Activated CD4-positive, alpha-beta T cell treated with anti-CD3 and anti-CD28 coated beads for 1 hour (primary cell): ENCODE results near the gene KIAA1217.

Experiments
- DNase-seq: peaks from one replicate; pipeline ENCODE4 v3.0.0-alpha.2; 2020

KIAA1217 gene

DNA sequence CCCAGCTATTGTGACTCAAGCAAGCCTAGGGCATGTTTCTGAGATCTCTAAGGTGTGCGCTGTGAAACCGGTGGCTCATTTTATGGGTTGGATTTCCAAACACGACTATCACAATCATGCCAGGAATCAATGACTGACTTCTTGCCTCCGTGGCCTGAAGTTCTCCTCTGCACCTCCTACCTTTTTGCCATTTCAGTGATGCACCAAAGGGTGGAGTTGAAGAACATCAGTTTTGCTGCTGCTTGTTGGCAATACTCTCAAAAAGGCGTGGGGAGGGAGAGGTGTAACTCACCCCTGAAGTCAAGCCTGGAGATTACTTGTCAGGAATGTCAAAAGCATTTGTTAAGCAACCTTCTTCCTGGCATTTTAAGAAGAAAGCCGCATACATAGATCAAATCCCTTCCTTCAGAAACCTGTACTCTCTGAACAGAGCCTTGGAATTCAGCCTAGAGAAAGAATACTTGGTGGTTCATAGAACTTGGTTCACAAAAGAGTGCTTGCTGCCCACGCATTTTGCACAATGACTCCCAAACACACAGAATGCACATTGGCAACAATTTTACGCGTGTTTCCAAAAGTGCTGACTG is 41.0 kb downstream of the KIAA1217 start:
- no peak for DNase-seq

DNA sequence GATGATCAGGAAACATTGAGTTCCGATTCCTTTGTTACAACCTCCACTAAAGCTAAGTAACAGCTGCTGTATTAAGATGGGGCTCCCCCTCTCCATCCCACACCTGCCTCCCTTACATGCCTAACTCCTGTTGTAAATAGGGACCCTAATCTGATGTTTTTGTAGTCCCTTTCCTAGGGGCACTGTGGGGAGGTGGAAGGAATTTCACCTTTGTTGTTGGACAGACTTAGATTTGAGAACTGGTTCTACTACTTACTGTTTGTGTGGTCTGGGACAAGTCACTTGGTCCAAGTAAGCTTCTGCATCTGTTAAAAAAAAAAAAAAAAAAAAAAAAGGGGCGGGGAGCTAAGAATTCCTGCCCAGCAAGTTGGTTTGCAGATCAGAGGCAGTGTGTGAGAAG is 42.6 kb downstream of the KIAA1217 start:
- no peak for DNase-seq

DNA sequence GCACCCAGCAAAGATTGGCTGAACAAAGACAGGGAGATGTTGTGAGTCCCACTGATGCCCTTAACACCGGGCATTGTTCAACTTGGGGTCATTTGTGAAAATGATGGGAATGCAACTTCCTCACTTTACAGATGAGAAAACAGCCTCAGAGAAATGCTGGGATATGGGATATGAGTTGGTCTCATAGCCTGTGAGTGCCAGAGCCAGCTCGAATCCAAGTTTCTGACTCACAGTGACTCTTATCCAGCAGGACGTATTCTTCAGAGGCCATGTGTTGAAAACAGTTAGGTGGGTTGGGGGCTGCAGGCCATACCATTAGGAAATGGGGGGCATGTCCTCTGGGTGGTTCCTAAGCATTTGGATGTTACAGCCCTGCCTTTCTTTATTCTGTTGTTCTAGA is 45.2 kb downstream of the KIAA1217 start:
- no peak for DNase-seq

DNA sequence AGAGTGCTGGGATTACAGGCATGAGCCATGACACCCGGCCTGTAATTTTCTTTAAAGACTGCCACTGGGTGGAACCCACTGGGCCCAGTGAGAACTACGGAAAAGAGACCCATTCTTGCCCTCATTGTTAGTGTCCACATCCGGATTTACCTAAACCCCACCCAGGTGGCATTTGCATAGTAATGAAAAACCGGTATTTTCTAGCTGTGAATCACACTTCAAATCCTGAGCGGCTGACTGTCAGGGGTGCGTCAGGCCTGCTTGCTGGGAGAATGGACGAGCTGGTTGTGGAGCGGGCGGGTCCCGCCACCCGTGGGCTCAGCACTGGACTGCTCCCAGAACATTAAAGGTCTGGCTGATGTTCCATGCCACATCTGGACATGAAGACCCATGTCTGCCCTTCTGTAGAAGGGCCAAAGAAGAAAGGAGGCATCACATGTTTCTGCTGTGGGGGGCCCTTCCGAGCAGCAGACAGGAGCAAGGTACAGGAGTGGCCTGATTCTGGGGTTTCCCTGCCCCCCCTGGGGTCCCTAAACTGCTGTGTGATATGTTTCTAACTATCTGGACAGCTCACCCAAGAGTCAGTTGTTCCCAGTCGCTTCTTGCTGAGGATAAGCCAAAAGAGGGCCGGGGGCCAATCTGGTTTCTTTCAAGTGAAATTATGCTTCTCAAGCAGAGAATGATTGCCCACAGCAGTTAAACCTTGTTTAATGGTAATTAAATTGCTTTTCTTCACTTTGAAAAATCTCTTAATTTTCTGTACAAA is 46.4 kb downstream of the KIAA1217 start:
- DNase-seq: no peak

DNA sequence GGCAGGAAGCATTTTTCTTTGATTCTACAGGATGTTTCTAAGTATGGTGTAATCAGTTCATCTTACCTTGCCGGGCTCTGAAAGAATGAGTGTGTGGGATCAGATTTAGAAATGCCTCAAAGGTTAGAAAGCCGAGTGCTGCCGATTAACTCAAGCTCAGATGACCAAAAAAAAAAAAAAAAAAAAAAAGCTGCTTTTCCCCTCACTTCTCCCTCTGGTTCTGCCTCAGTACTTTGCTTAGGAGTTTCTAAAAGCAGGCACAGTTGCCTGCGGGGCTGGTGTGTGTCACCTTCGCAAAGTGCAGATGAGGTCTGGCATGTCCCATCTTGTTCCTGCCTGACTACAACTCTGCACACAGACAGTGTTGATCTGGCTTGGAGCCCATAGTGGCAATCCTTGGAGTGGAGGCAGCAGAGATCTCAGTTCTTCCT is 47.0 kb downstream of the KIAA1217 start:
- no peak for DNase-seq

DNA sequence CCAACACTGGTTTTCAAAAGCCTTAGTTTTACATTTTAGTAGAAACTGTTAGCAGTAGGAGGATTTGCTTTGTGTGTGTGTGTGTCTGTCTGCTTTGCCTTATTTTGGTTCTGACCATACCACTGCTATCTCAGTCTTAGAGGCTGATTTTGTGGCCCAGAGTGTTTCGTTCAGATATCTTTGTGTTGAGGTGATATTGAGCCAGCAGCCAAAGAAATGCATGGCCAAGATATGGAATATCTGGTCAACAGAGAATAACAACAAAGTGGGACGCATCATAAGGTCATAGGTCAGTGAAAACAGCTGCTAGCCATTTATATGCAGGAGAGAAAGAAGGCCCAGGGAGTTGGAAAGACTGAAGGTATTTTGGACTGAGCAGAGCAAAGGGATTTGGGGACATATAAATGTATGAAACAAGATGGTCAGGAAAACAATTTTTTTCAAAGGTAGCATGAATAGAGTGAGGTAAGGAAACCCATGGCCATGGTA is 47.7 kb downstream of the KIAA1217 start:
- DNase-seq: no peak

DNA sequence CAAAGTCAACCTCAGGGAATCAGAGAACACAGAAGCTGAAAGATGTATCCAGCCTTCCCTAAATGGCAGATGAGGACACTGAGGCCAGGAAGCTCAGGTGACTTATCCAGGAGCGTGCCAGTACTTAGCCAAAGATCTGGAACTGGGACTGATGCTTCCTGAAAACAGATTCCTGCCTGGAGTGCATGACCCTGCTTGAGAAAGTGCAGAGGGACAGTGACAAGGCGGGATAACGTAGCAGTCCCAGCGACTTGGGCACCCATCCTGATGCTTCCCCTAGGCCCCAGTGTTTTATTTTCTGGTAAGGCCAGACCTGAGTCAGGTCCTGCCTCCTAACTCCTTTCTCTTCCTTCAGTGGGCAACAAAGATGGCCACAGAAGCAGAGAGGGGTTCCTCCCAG is 48.6 kb downstream of the KIAA1217 start:
- DNase-seq: no peak

DNA sequence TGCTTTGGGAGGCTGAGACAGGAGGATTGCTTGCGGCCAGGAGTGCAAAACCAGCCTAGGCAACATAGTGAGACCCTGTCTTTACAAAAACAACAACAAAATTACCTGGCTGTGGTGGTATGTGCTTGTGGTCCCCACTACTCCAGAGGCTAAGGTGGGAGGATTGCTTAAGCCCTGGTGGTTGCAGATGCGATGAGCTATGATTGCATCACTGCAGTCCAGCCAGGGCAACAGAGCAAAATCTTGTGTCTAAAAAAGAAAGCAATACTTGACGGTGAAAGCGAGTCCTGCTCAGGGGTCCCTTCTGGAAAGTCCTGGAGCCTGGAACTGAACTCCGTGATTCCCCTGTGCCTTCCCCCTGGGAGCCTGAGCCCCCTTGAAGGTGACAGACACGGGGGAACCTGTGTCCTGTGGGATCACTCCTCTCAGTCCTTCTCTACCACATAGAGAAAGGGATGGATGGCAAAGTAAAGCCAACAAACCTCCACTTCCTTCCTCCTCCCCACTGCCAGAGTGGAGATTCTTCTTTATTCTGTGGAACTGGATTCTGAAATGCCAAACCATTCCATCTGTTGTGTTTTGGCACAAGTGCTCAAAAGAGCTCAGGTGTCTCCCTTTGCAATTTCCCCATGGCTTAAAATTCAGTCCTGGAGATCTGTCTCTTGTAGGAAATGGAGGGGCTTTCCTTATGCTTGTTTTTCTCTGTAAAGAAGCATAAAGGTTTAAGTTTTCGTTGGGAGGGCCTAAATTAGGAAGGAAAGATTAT is 50.6 kb downstream of the KIAA1217 start:
- no peak for DNase-seq

DNA sequence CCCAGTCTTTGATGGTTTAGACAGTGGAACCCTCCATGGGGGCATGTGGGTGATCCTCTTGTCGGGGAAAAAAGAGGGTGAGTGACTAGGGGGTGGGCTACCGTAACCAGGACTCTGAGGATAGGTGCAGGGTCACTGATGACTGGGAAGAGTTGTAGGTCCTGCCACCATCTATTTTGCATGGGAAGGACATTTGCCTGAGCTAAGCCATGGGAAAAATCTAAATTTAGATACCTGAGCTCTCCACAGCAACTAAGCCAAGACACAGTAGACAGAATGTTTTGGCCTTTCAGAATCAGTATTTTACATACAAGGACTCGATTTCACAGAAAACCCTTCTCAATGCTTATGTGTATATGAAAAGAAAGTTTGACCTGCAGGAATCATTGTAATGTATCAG is 52.7 kb downstream of the KIAA1217 start:
- DNase-seq: no peak

DNA sequence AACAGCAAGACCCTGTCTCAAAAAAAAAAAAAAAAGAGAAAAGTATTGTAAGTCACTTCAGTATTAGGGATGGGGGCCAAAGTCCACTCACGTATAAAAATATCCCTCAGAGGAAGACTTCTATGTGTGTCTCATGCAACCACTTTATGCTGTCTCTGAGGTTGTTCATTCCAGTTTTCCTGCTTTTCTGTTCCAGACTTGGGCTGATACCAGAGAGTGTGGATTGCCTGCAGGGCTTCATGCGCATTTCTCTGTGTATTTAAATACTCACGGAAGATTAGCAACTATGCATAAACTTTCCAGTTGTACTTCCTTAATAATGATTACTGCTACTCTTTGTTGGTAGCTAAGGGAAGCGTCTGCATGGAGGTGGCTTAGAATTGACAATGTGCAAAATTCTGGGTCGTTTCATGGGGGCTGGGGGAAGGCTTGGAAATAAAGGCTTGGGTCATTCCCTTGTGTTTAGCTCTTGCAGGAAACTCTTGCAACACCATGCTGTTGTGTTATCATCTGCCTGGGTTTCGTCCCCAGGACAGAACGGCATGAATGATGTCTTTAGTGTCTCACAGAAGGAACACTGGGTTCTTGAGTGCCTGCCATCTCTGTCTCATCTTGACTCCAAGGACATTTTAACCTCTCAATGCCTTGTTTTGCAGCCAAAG is 54.1 kb downstream of the KIAA1217 start:
- no peak for DNase-seq

DNA sequence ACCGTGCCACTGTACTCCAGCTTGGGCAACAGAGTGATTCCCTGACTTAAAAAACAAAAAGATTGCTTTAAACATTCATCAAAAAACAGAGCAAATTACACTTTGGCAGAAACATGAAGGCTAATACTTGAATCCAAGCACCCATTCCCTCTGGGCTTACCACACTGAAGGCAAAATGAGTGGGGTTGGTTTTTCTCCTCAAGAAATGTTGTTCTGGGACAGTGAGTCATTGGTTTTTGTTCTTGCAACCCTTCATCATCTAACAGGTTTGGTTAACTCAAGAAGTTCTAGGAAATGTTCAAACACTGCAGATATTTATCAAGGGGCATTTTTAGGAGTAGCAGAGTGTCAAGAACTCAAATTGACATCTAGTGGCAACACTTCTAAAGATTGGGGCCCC is 60.5 kb downstream of the KIAA1217 start:
- DNase-seq: no peak

DNA sequence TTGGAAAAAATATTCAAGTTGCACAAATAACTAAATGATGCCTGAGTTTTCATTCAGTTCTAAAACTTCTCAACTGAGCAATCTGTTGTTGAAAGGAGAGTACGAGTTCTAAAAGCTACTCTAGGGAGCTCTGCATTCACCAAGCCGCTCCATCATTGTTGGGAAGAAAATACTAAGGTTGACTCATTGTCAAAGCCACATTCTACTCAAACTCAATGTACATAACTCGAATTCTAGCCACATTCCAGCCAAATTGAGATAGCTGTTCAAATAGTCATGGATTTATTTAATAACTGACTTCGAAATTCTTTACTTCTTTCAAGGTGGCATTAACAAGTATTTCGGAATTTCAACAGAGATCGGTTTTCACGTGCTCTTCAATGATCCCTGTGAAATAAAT is 63.4 kb downstream of the KIAA1217 start:
- no peak for DNase-seq

DNA sequence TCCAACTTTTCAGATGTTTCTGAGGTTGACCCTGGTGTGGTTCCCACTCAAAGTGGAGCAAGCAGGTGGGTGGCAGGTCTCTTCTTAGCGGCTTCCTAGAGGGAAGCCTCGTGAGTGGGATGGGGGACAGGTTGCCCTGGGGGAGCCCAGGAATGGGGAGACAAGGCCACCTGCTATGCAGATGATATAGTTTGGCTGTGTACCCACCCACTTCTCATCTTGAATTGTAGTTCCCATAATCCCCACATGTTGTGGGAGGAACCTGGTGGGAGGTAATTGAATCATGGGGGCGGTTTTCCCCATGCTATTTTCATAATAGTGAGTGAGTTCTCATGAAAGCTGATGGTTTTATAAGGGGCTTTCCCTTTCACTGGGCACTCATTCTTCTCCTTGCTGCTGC is 68.3 kb downstream of the KIAA1217 start:
- DNase-seq: no peak

DNA sequence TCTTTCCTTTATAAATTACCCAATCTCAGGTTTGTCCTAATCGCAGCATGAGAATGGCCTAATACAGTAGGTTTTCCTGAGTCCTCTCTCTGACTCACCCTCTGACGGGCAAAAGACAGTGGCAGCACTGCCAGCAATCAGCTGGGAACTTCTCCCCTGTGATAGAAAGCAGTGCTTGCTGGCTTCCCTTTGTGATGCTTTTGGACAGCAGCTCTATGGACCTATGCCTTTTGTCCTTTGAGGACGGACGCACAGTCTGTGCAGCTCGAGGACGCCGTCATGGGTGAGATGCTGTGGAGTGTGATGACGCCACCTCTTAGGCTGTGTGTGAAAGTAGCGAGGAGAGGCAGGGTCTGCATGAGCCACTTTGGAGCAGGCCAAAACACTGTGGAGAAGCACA is 68.8 kb downstream of the KIAA1217 start:
- no peak for DNase-seq

DNA sequence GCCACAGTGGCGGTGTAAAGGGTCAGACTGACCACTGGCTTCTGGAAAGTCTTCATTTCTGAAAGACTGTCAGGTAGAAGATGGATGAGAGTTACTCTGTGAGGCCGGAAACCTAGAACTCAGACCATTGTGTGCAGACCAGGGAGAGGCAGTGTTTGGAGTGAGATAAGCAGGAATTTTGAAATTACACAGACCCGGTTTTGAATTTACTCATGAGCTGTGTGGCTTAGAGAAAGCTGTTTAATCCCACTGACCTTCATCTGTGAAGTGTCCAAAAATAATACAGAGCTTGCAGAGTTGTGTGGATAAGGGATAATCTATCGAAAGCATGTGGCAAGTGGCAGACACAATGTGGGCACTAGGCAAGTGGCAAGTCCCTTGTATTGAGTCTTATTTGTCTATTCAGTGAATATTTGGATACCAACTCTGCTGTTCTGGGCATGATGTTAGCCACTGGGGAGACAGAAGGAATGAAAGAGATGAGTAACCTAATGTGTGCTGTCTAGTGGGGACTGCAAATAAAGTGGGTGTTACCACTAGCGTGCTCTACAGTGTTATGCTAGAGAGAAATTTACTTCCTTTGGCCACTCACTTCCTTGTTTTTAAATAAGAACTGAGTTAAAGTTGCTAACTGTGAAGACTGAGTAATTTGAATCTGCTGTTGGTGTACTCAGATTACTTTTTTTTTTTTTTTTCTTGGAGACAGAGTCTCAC is 69.4 kb downstream of the KIAA1217 start:
- no peak for DNase-seq

DNA sequence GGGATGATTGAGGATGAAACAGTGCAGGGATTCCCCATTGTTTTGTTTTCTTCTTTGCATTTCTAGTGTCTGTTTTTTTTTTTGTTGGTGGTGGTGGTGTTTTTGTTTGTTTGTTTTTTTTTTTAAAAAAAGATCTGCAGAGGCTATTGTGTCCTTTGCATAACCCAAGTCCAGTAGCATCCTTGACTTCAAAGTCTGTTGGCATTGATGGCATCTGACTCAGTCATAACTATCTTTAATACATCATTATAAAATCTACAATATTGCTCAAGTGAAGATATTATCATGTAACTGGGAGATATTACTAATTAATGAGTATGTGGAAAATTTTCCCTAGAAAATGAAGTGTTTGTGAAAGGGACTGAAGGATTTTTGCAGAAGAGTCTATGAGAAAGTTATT is 70.2 kb downstream of the KIAA1217 start:
- no peak for DNase-seq

DNA sequence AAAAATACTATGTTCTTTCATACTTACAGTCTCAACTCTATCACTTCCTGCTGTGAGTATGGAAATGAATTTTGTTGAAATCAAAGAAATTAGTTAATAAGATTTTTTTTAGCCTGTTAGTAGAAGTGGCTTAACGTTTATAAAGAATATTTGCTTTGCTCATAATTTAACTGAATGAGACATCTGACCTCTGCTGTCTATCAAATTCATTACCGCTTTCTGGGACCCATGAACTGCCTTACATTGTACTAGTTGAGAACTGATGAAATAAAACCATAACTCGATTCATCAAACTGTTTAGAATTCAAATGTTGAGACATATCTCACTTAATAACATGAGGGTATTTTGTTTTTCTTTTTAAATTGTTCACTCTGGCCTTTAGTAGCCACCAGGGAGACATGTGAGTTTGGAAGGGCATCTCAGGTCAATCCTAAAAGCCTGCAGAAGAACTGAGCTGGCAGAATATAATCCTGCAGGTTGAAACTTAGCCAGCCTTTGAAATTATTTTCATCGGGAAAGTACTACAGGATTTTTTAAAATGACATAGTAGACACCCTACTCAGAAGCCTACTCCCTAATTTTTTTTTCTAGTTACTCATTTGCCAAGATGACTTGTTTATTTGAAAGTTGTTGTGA is 78.7 kb downstream of the KIAA1217 start:
- DNase-seq: no peak

DNA sequence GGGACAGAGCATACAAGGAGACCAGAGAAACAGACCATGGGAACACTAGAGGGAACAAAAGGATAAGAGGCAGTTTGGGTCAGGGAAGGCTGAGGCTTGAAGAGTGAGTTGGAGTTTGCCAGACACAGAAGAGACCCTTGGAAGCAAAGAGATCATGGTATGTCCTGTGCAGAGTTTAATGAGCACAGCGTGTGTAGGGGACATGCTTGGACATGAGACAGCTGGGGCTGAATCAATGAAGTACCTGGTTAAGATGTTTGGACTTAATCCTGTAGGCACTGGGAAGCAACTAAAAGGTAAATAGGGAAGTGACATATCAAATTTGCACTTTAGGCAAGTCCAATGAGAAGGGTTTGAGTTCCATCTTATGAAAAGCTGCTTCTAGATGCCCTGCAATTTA is 79.6 kb downstream of the KIAA1217 start:
- no peak for DNase-seq

DNA sequence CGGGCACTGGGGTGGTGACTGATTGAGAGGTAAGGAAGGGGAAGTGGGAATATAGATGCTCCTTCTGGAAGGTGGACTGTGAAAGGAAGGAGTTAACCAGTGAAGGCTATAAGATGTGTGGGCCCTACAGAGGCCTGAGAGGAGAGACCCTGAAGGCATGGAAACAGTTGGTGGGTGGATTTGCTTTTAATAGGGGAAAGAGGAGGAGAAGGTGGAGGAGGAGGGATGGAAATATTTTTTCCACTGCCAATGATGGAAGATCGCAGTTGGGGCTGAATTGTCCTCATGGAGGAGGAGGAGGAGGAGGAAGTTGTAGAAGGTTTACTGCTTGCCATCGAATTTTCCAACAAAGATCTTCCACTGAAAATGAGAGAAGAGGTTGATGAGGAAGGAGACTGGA is 80.3 kb downstream of the KIAA1217 start:
- no peak for DNase-seq

DNA sequence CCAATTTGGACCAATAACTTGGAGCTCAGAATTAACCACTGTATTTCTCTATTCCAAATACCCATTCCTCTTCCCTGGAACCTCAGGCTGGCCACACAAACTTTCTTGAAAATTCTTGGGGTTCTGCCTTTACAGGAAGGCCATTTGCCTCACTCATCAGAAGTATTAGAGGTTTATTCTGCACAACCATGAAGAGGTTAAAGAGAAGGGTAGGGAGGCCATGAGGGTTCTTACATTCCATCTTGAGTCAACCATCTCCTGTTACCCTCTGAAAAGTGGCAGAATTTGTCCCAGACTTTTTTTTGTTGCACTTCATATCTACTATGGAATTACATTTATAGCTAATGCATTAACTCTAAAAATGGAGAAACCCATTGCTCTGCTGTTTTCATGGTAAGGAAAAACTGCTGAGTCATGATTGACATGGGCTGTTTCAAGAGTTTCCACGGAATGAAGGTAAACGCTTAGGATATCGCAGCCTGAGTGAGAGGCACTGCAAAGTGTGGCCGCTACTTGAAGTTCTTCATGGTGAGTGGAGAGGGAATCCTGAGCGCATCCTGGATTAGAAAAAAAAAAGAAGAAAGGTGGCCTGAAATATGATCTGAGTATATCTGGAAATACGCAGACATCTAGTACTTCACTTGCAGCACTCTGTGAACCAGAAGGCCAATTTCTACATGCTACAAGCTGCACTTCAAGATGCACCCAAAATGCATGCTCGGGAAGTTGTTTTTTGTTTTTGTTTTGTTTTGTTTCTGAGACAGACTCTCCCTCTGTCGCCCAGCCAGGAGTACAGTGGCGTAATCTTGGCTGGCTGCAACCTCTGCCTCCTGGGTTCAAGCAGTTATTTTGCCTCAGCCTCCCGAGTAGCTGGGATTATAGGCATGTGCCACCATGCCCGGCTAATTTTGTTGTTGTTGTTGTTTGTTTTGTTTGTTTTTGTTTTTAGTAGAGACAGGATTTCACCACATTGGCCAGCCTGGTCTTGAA is 83.7 kb downstream of the KIAA1217 start:
- DNase-seq: no peak
